Activated CD8-positive, alpha-beta memory T cell treated with anti-CD3 and anti-CD28 coated beads, Interleukin-2, amount 50 U/mL, for 24 hours (primary cell): Measurements from ENCODE around the gene ERVK3-1.

Source experiments
- DNase-seq: peaks from one replicate; pipeline ENCODE4 v3.0.0-alpha.2; 2020; ENCODE audit errors: extremely low read depth

The ERVK3-1 gene

DNA sequence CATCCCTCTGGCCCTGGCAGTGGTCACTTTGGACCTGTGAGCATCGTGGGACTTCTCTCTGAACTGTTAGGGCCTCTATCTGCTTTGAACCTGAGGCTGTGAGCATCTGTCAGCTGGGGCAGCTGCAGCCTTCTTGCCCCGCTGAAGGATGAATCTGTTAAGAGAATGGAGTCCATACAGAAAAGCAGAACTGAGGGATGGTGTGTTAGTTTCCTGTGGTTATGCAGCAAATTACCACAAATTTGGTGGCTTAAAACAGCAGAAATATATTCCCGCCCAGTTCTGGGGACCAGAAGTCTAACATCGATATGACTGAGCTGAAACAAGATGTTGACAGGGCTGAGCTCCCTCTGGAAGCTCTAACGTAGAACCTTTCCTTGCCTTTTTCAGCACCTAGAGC, 59.0 kb downstream of the ERVK3-1 start:
- no peak for DNase-seq
